Lung (tissue), 12 donors: ENCODE results near the gene TSC22D1. TPM values are rescaled to one million over a fixed set of nuclear protein-coding genes. Genes with fewer than 3 reads are reported as not detected.

ENCODE experiments used
- ATAC-seq: fragments of 200-7000 bp; cut with Tn5 transposase; one replicate; pipeline ENCODE4 v1.9.1; 2020; ENCODE audit warnings: moderate number of reproducible peaks; ENCODE audit not compliant: insufficient read depth, low FRiP score
- DNase-seq, 3 donors: peaks; one replicate each; pipeline ENCODE4 v3.0.0-alpha.2; 2013 to 2017
- H3K27ac ChIP-seq, 2 donors: one replicate each; pipeline ENCODE4 v1.5.1; 2013; ENCODE audit warnings: mild to moderate bottlenecking in 2 of 2, moderate library complexity in 2 of 2, control low read depth in 1 of 2, inconsistent platforms in 1 of 2, low read depth in 1 of 2, low read length in 1 of 2
- H3K27me3 ChIP-seq, 3 donors: one replicate each; pipeline ENCODE4 v1.5.1; 2013; ENCODE audit warnings: low read length in 2 of 3; ENCODE audit not compliant: control insufficient read depth in 3 of 3, insufficient read depth in 3 of 3
- H3K36me3 ChIP-seq, 4 donors: one replicate each; pipeline ENCODE4 v1.5.1; 2013; ENCODE audit warnings: low read length in 4 of 4, mild to moderate bottlenecking in 1 of 4, moderate library complexity in 1 of 4; ENCODE audit not compliant: control insufficient read depth in 4 of 4, insufficient read depth in 4 of 4
- H3K4me1 ChIP-seq, 5 donors: one replicate each; pipeline ENCODE4 v1.5.1; 2013; ENCODE audit warnings: low read length in 5 of 5, mild to moderate bottlenecking in 2 of 5, moderate library complexity in 1 of 5; ENCODE audit not compliant: control insufficient read depth in 5 of 5, insufficient read depth in 5 of 5
- H3K4me3 ChIP-seq: one replicate; pipeline ENCODE4 v1.5.1; 2013; ENCODE audit warnings: mild to moderate bottlenecking, control low read depth, moderate library complexity
- H3K9ac ChIP-seq, 2 donors: one replicate each; pipeline ENCODE4 v1.5.1; 2013; ENCODE audit warnings: low read length in 2 of 2, control low read depth in 1 of 2; ENCODE audit not compliant: insufficient read depth in 1 of 2
- H3K9me3 ChIP-seq, 4 donors: one replicate each; pipeline ENCODE4 v1.5.1; 2013; ENCODE audit warnings: low read length in 3 of 4, mild to moderate bottlenecking in 1 of 4, moderate library complexity in 1 of 4; ENCODE audit not compliant: control insufficient read depth in 4 of 4, insufficient read depth in 3 of 4
- CTCF ChIP-seq: IDR thresholded peaks from 2 replicates; pipeline ENCODE4 v1.5.1; 2012; ENCODE audit warnings: mild to moderate bottlenecking; ENCODE audit errors: control extremely low read depth, extremely low read depth
- WGBS, 2 donors: extraction: QIAGEN DNeasy Blood & Tissue Kit; methylation state at CpG; one replicate each; pipeline ENCODE4 v1.1.7; 2013; 5-methylcytosine and 5-hydroxymethylcytosine counted together
- polyA plus RNA-seq, 2 donors: library from polyadenylated mRNA; stranded (reverse); fragments of 200-250 nt; gene quantifications; one replicate each; pipeline ENCODE4 v1.2.1, GENCODE V29; 2013
- total RNA-seq, 2 donors: library from RNA; depleted of rRNA in 1 of 2; stranded (reverse); fragments of >200 nt in 1 of 2; gene quantifications; one replicate each; pipeline ENCODE4 v1.2.1, GENCODE V29; 2014 to 2021
- donor health status: control.
- donor health status: control.
- donor health status: Bipolar disorder and iron deficiency.
- donor health status: healthy.
- donor health status: DM: yes; HTN: yes; CAD: no.

The TSC22D1 gene
- total and polyA plus RNA-seq, 4 donors = 77.0 to 179 (median 123) TPM

GRCh38 chr13:44484562-44485138 is 91.5 kb downstream of the TSC22D1 start:
- WGBS, 2 donors = 46 to 59% methylated on average over 4 of the region's 4 CpGs
- H3K9me3 ChIP-seq = no peaks in the 10 kb centered on the region
- TF ChIP-seq CTCF = no peak
- H3K4me3 ChIP-seq = no peak overlapping the region
- H3K4me1 ChIP-seq = no peaks in the 10 kb centered on the region
- no peaks in the 10 kb centered on the region for H3K36me3 ChIP-seq
- no peak for ATAC-seq
- no peak overlapping the region for H3K9ac ChIP-seq
- no peaks in the 10 kb centered on the region for H3K27me3 ChIP-seq
- no peak overlapping the region for H3K27ac ChIP-seq
- DNase-seq = no peak

- H3K4me3 ChIP-seq = no peak overlapping the region
- DNase-seq = no peak
- H3K36me3 ChIP-seq = peaks cover 0 to 1% (median 0%) of the 10 kb centered on the region in 4 donors
- no peak for ATAC-seq
- no peaks in the 10 kb centered on the region for H3K27me3 ChIP-seq
- TF ChIP-seq CTCF = no peak
- no peaks in the 10 kb centered on the region for H3K9me3 ChIP-seq
- H3K9ac ChIP-seq = no peak overlapping the region
- peaks cover 0 to 5% (median 0%) of the 10 kb centered on the region in 5 donors for H3K4me1 ChIP-seq
- no peak overlapping the region for H3K27ac ChIP-seq
- WGBS, 2 donors = 65 to 74% methylated on average over 4 of the region's 4 CpGs
These were observed 101.8 kb downstream of the TSC22D1 start for GRCh38 chr13:44474122-44474910.

- Histone ChIP-seq H3K27me3 (no peaks in the 10 kb centered on the region), H3K27ac (no peak overlapping the region), H3K4me3 (no peak overlapping the region), H3K4me1 (peaks cover 0 to 5% (median 0%) of the 10 kb centered on the region in 5 donors), H3K9me3 (no peaks in the 10 kb centered on the region), H3K36me3 (peaks cover 0 to 1% (median 0%) of the 10 kb centered on the region in 4 donors), H3K9ac (no peak overlapping the region)
- DNase-seq = no peak
- ATAC-seq = no peak
- TF ChIP-seq CTCF = no peak
- WGBS, 2 donors = 68 to 84% methylated on average over 1 of the region's 1 CpG
These were observed 104.4 kb downstream of the TSC22D1 start for GRCh38 chr13:44471686-44472085.
